Activated T-cell treated with anti-CD3 and anti-CD28 coated beads, Interleukin-2, amount 50 U/mL, for 72 hours (primary cell): Measurements from ENCODE around the gene MOXD1. TPM values are rescaled to one million over a fixed set of nuclear protein-coding genes. Genes with fewer than 3 reads are reported as not detected.
"Not testable (repeated sequence)": the region's sequence is repeated elsewhere in the genome, so short reads cannot be mapped to it uniquely, and the experiment has no call there.

ENCODE experiments used
- ATAC-seq, 2 donors: fragments of 150-1000 bp; cut with Tn5 transposase; replicated peaks in 1 of 2; 2 replicates each; pipeline ENCODE4 v1.10.0; 2021; ENCODE audit warnings: moderate library complexity in 2 of 2, mild to moderate bottlenecking in 1 of 2
- DNase-seq, 2 donors: peaks; one replicate each; pipeline ENCODE4 v3.0.0; 2021 to 2022; ENCODE audit warnings: mixed read lengths in 1 of 2
- H3K27ac Mint-ChIP-seq: one replicate; pipeline ENCODE4 v1.8.0; 2022; ENCODE audit warnings: mild to moderate bottlenecking, moderate library complexity, mixed read lengths
- H3K27me3 Mint-ChIP-seq: one replicate; pipeline ENCODE4 v1.8.0; 2022; ENCODE audit warnings: low read depth, mixed read lengths
- H3K36me3 Mint-ChIP-seq, 2 donors: one replicate each; pipeline ENCODE4 v1.8.0; 2022; ENCODE audit warnings: mixed read lengths in 2 of 2, mild to moderate bottlenecking in 1 of 2; ENCODE audit not compliant: insufficient read depth in 2 of 2
- H3K4me1 Mint-ChIP-seq: one replicate; pipeline ENCODE4 v1.8.0; 2022; ENCODE audit warnings: low read depth, mixed read lengths
- H3K4me3 Mint-ChIP-seq, 2 donors: one replicate each; pipeline ENCODE4 v1.8.0; 2022; ENCODE audit warnings: mild to moderate bottlenecking in 2 of 2, mixed read lengths in 2 of 2, moderate library complexity in 2 of 2
- H3K9me3 Mint-ChIP-seq, 2 donors: one replicate each; pipeline ENCODE4 v1.8.0; 2022; ENCODE audit warnings: mixed read lengths in 2 of 2
- total RNA-seq, 2 donors: library from RNA; stranded (reverse); gene quantifications; one replicate each; pipeline ENCODE4 v1.2.3, GENCODE V29; 2022

MOXD1 gene
- total RNA-seq, 2 donors from 2014 or later = not detected

- DNase-seq (no peak), ATAC-seq (no peak)
- Mint-ChIP-seq H3K27ac (no peak overlapping the region), H3K4me1 (no peaks in the 10 kb centered on the region), H3K27me3 (peaks cover 17% of the 10 kb centered on the region), H3K4me3 (no peak overlapping the region), H3K36me3 (peaks cover 0 to 8% of the 10 kb centered on the region in 2 donors), H3K9me3 (peaks cover 3 to 11% of the 10 kb centered on the region in 2 donors)
Measured at GRCh38 chr6:132320007-132320406, 81.3 kb downstream of the MOXD1 start.

- Mint-ChIP-seq H3K9me3 (peaks cover 3 to 12% of the 10 kb centered on the region in 2 donors), H3K27ac (no peak overlapping the region), H3K36me3 (peaks cover 0 to 8% of the 10 kb centered on the region in 2 donors), H3K4me3 (no peak overlapping the region), H3K4me1 (no peaks in the 10 kb centered on the region), H3K27me3 (peaks cover 7% of the 10 kb centered on the region)
- ATAC-seq (no peak), DNase-seq (no peak)
Measured at GRCh38 chr6:132316970-132317369, 84.3 kb downstream of the MOXD1 start.

- no peak overlapping the region for H3K4me3 Mint-ChIP-seq
- H3K4me1 Mint-ChIP-seq = no peaks in the 10 kb centered on the region
- H3K36me3 Mint-ChIP-seq = peaks cover 0 to 8% of the 10 kb centered on the region in 2 donors
- peaks cover 9 to 12% of the 10 kb centered on the region in 2 donors for H3K9me3 Mint-ChIP-seq
- H3K27me3 Mint-ChIP-seq = peaks cover 20% of the 10 kb centered on the region
- no peak overlapping the region for H3K27ac Mint-ChIP-seq
- DNase-seq = no peak
- ATAC-seq = no peak
Measured at GRCh38 chr6:132314432-132314831, 86.8 kb downstream of the MOXD1 start.

- H3K36me3 Mint-ChIP-seq = peaks cover 3 to 5% of the 10 kb centered on the region in 2 donors
- peaks cover 46% of the 10 kb centered on the region for H3K27me3 Mint-ChIP-seq
- no peak for ATAC-seq
- no peak overlapping the region for H3K27ac Mint-ChIP-seq
- H3K4me3 Mint-ChIP-seq = no peak overlapping the region
- H3K4me1 Mint-ChIP-seq = no peaks in the 10 kb centered on the region
- H3K9me3 Mint-ChIP-seq = peaks cover 10 to 22% of the 10 kb centered on the region in 2 donors
- DNase-seq = no peak
Measured at GRCh38 chr6:132310921-132311320, 90.4 kb downstream of the MOXD1 start.

GRCh38 chr6:132310151-132310550 lies 91.1 kb downstream of the MOXD1 start:
- not testable (repeated sequence) for DNase-seq, ATAC-seq, H3K4me1 Mint-ChIP-seq, H3K4me3 Mint-ChIP-seq, H3K36me3 Mint-ChIP-seq, H3K27ac Mint-ChIP-seq
- H3K9me3 Mint-ChIP-seq = peaks cover 7 to 22% of the 10 kb centered on the region in 2 donors
- peaks cover 46% of the 10 kb centered on the region for H3K27me3 Mint-ChIP-seq

GRCh38 chr6:132304891-132305305 lies 96.4 kb downstream of the MOXD1 start:
- H3K36me3 Mint-ChIP-seq = peaks cover 3 to 5% of the 10 kb centered on the region in 2 donors
- no peaks in the 10 kb centered on the region for H3K4me1 Mint-ChIP-seq
- ATAC-seq (no peak), DNase-seq (no peak)
- H3K27ac Mint-ChIP-seq = no peak overlapping the region
- H3K9me3 Mint-ChIP-seq = peaks cover 5 to 20% of the 10 kb centered on the region in 2 donors
- H3K27me3 Mint-ChIP-seq = peaks cover 48% of the 10 kb centered on the region
- no peak overlapping the region for H3K4me3 Mint-ChIP-seq

GRCh38 chr6:132300323-132300949 lies 100.8 kb downstream of the MOXD1 start:
- no peaks in the 10 kb centered on the region for H3K4me1 Mint-ChIP-seq
- DNase-seq (peak; percentile 11 to 23), ATAC-seq (peak in 1 of 2 donors; percentile 45)
- no peaks in the 10 kb centered on the region for H3K36me3 Mint-ChIP-seq
- no peak overlapping the region for H3K27ac Mint-ChIP-seq
- H3K9me3 Mint-ChIP-seq = no peaks in the 10 kb centered on the region
- H3K27me3 Mint-ChIP-seq = peaks cover 24% of the 10 kb centered on the region
- no peak overlapping the region for H3K4me3 Mint-ChIP-seq

GRCh38 chr6:132298344-132298949 lies 102.8 kb downstream of the MOXD1 start:
- H3K4me1 Mint-ChIP-seq = no peaks in the 10 kb centered on the region
- H3K4me3 Mint-ChIP-seq = no peak overlapping the region
- ATAC-seq = no peak
- H3K27me3 Mint-ChIP-seq = peaks cover 35% of the 10 kb centered on the region
- no peaks in the 10 kb centered on the region for H3K9me3 Mint-ChIP-seq
- peak; percentile 32 to 33 for DNase-seq
- no peaks in the 10 kb centered on the region for H3K36me3 Mint-ChIP-seq
- no peak overlapping the region for H3K27ac Mint-ChIP-seq

- no peak for DNase-seq
- H3K36me3 Mint-ChIP-seq = no peaks in the 10 kb centered on the region
- H3K4me3 Mint-ChIP-seq = no peak overlapping the region
- no peak for ATAC-seq
- peaks cover 35% of the 10 kb centered on the region for H3K27me3 Mint-ChIP-seq
- no peaks in the 10 kb centered on the region for H3K9me3 Mint-ChIP-seq
- no peaks in the 10 kb centered on the region for H3K4me1 Mint-ChIP-seq
- no peak overlapping the region for H3K27ac Mint-ChIP-seq
Measured at GRCh38 chr6:132289756-132290155, 111.5 kb downstream of the MOXD1 start.

GRCh38 chr6:132287101-132287500 lies 114.2 kb downstream of the MOXD1 start:
- H3K4me3 Mint-ChIP-seq = no peak overlapping the region
- no peak for DNase-seq
- H3K9me3 Mint-ChIP-seq = no peaks in the 10 kb centered on the region
- H3K27ac Mint-ChIP-seq = no peak overlapping the region
- no peak for ATAC-seq
- H3K4me1 Mint-ChIP-seq = no peaks in the 10 kb centered on the region
- H3K36me3 Mint-ChIP-seq = no peaks in the 10 kb centered on the region
- peaks cover 34% of the 10 kb centered on the region for H3K27me3 Mint-ChIP-seq

- H3K27me3 Mint-ChIP-seq = peaks cover 34% of the 10 kb centered on the region
- ATAC-seq (no peak), DNase-seq (no peak)
- no peak overlapping the region for H3K4me3 Mint-ChIP-seq
- H3K9me3 Mint-ChIP-seq = no peaks in the 10 kb centered on the region
- H3K36me3 Mint-ChIP-seq = no peaks in the 10 kb centered on the region
- H3K27ac Mint-ChIP-seq = no peak overlapping the region
- H3K4me1 Mint-ChIP-seq = no peaks in the 10 kb centered on the region
Measured at GRCh38 chr6:132286298-132287019, 114.8 kb downstream of the MOXD1 start.

GRCh38 chr6:132285004-132285780 lies 116.1 kb downstream of the MOXD1 start:
- no peaks in the 10 kb centered on the region for H3K9me3 Mint-ChIP-seq
- no peak overlapping the region for H3K4me3 Mint-ChIP-seq
- ATAC-seq (no peak), DNase-seq (no peak)
- no peak overlapping the region for H3K27ac Mint-ChIP-seq
- no peaks in the 10 kb centered on the region for H3K36me3 Mint-ChIP-seq
- H3K4me1 Mint-ChIP-seq = no peaks in the 10 kb centered on the region
- H3K27me3 Mint-ChIP-seq = peaks cover 40% of the 10 kb centered on the region

GRCh38 chr6:132282696-132283095 lies 118.6 kb downstream of the MOXD1 start:
- no peaks in the 10 kb centered on the region for H3K36me3 Mint-ChIP-seq
- ATAC-seq = no peak
- no peak overlapping the region for H3K27ac Mint-ChIP-seq
- peaks cover 30% of the 10 kb centered on the region for H3K27me3 Mint-ChIP-seq
- no peaks in the 10 kb centered on the region for H3K9me3 Mint-ChIP-seq
- no peak overlapping the region for H3K4me3 Mint-ChIP-seq
- DNase-seq = no peak
- no peaks in the 10 kb centered on the region for H3K4me1 Mint-ChIP-seq
